ENCODE measurements around the gene AMOTL2.

- TF ChIP-seq ZNF416 (CRISPR knock-in tag; IDR thresholded peaks at IDR 0.05) (no peak), ZNF317 (CRISPR knock-in tag; IDR thresholded peaks at IDR 0.05; ENCODE audit: borderline replicate concordance, low read depth) (no peak), CTCF (IDR thresholded peaks at IDR 0.05) (no peak), TEAD1 (CRISPR knock-in tag; IDR thresholded peaks at IDR 0.05) (no peak), ZNF138 (CRISPR knock-in tag; conservative IDR thresholded peaks at IDR 0.05) (no peak)
Measured at GRCh38 chr3:134326126-134326525, 48.1 kb downstream of the AMOTL2 start.

Data from WTC11 (cell line).